Amygdala (tissue), 56 donors: Measurements from ENCODE around the gene SESN1.

Experiments
- DNase-seq, 56 donors: peaks; one replicate each; lab custom pipeline; 2025; lab: John Stamatoyannopoulos, UW

The SESN1 gene

GRCh38 chr6:109034526-109034925, 60.1 kb downstream of the SESN1 start:
- DNase-seq, result no peak

DNA sequence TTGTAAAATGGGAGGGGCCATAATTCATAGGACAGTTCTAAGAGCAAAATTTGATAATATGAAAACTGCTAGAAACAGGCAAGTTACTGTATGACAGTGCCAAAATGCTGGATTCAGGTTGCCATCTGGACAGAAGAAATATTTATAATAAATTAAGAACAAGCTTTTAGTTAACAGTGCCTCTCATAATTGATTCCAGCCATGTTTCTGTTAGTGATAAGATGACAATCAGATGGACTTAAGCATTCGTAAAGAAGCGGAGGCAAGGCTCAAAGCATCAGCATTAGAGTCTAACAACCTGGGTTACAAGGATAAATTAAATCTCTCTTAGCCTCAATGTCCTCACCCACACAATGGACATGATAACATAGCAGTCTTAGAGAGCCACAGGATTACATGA, 61.0 kb downstream of the SESN1 start:
- no peak for DNase-seq

DNA sequence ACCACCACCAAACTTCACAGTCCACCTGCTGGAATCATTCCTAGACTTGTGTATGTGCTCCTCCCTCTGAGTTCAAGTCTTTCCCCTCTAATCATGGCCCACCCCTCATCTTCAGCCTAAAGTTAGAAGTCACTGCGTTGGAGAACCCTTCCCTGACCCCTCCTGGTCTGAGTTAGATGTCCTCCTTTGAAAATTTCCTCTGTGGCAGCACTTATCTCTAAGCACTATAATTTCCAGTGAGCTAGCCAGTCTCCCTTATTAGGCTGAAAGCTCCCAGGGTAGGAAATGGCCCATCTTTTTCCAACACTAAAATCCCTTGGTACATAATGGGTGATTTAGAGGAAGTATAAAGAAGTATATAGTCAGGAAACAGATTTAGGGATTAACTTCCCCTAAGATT, 63.2 kb downstream of the SESN1 start:
- DNase-seq, result no peak

DNA sequence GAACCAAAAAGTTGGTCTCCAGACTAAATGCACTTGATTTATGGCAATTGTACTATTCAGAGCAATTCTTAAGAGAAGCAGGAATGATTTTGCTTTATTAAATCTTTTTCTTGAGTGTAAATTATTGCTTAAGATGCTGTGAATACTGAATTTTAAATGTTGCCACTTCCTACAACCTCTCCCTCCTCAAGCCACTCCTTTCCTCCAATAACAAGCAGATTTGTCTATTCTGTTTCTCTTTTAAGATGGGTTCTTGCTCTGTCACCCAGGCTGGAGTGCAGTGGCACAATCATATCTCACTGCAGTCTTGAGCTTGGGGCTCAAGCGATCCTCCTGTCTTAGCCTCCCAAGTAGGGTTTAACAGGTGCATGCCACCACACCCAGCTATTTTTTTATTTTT, 65.3 kb downstream of the SESN1 start:
- no peak for DNase-seq

DNA sequence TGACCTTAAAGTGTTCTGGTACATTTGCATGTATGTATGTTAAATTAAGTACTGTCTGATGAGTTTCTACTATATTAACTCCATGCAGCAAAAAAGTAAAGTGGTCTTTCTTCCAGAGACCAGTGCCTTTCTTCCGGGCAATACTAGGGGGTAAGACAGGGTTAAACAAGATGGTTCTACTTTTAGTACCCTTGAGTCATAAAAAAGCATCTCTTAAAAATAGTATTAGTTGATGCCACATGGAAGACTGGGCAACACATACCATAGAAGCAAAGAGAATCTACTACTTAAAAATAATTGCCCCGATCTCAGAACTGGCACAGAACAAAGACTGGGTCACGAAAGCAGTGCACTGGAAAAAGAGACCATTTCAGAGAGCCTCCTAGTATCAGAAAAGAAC, 66.2 kb downstream of the SESN1 start:
- no peak for DNase-seq

- DNase-seq, result no peak
Measured at GRCh38 chr6:109027964-109028363, 66.7 kb downstream of the SESN1 start.

DNA sequence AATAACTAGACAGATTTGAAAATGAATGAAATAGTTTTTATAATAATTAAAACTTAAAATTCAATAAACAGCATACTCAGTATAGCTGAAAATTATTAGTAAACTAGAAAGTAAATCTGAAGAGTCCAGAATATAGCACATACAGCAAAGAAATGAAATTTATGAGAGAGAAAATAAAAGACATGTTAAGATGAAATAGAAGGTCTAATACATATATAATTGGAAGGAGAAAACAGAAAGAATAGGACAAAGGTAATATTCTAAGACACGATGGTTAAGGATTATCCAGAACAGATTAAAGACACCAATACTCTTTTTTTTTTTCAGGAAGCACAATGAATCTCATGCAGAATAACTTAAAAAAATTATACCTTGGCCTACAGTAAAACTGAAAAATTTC, 69.0 kb downstream of the SESN1 start:
- no peak for DNase-seq

- DNase-seq, result no peak
Measured at GRCh38 chr6:109024784-109025183, 69.9 kb downstream of the SESN1 start.

GRCh38 chr6:109024368-109024767, 70.3 kb downstream of the SESN1 start:
- DNase-seq, result no peak

- no peak for DNase-seq
Measured at GRCh38 chr6:109023356-109023925, 71.2 kb downstream of the SESN1 start.

DNA sequence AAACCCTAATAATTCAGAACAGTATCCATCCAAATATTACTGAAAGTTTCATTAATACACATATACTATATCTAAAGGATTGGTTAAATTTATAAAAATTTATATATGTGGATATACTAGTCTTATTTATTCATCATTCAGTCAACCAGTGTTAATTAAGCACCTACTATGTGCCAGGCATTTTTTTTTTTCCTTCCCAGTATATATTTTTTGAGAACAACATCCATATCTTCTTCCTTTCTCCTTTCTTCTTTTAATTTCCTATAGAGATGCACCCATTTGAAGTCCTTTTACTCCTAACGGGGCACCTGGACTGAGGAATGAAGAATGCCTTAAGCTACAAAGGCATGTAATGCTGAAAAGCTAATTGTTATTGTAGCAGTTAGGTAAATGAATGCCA, 72.8 kb downstream of the SESN1 start:
- DNase-seq, result no peak

GRCh38 chr6:109019911-109020310, 74.7 kb downstream of the SESN1 start:
- no peak for DNase-seq

GRCh38 chr6:109015176-109015575, 79.5 kb downstream of the SESN1 start:
- no peak for DNase-seq

DNA sequence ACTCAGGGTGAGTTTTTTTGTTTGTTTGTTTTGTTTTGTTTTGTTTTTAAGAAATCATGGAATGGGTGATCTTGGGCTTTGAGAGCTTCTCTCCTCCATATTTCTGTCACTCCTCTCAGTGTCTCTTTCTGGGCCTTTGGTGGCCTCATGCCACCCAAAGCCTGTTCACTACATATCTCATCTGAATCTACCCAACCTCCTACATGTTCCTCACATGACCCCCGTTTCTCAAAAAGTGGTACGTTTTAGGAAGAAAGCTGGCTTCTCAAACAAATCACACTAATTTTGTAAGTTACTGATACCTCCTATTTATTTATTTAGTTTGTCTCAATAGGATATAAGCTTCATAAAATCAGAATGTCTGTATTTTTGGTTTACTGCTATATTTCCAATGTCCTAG, 80.0 kb downstream of the SESN1 start:
- DNase-seq, result no peak

DNA sequence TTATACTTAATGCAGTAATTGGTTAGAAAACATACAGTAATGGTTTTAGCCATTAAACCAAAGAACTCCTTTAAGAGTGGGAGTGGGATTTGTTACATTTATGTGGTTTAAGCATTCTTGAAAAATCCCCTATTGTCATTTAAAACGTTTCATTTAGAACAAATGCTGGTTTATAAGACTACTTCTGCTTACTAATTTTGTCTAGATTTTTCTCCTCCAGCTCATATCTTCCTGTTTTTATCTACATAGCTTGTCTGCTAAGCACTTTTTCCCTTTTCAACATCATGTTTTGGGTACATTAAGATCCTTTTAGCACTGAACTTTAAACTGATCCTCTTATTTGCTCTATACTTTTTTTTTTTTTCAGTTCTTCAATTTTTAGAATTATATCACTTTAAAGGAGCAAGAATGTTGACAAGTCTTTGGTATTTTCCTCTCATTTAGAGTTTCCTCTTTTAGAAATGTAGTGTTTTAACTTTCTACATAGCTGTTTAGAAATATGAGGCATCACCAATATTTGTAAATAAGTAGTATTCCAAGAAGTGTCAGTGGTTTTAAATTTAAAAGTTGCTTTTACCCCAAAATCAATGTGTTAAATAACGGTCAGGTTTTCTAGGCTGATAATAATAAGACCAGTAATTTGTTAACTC, 80.9 kb downstream of the SESN1 start:
- no peak for DNase-seq

GRCh38 chr6:109010705-109011102, 83.9 kb downstream of the SESN1 start:
- no peak for DNase-seq

DNA sequence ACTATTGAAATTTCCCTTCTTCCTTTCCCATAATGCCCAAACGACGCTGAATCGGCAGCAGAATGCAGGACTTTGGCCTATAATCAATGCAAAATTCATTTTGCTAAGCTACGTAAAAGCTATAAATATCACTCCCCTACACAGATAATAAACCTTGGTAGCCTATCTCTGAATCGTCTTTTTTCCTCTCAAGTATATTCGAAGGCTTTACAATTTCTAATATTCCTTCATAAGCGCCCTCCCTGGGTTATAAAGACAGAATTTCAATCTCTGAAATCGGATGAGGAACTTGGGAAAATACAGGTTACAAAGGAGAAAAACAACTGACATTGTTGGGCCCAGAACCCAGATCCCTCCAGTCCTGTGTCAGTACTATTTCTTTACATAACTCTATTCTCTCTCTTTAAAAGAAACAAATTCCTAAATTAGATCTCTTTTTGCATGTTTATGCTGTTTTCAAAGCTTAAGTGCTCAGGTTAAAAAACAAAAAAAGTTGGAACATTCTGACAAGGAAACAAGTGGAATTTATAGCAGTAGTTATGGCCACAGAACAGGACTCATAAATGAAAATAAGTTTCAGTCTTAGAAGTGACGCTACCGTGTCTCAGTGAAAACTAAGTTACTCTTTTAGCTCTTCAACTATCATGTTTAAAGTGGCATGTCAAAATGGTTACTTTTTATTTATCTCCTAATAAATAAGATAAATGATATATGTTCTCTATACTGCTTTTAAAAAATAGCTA, 84.5 kb downstream of the SESN1 start:
- no peak for DNase-seq

GRCh38 chr6:109009236-109009961, 85.2 kb downstream of the SESN1 start:
- peak in 55 of 56 donors; percentile 28 to 96 (median 81) for DNase-seq

- DNase-seq, result peak in 16 of 56 donors; percentile 19 to 73 (median 61)
Measured at GRCh38 chr6:109008537-109009235, 86.0 kb downstream of the SESN1 start.

- no peak for DNase-seq
Measured at GRCh38 chr6:109008054-109008453, 86.6 kb downstream of the SESN1 start.

GRCh38 chr6:109007521-109007920, 87.1 kb downstream of the SESN1 start:
- DNase-seq, result no peak
